Activated CD8-positive, alpha-beta T cell treated with anti-CD3 and anti-CD28 coated beads for 36 hours (primary cell): ENCODE results near the gene LIN37. TPM values are rescaled to one million over a fixed set of nuclear protein-coding genes. Genes with fewer than 3 reads are reported as not detected.

Experiments used
- ATAC-seq: fragments of 200-7000 bp; cut with Tn5 transposase; one replicate; pipeline ENCODE4 v1.10.0; 2021; ENCODE audit warnings: mild to moderate bottlenecking, moderate library complexity
- CTCF ChIA-PET: fragments of 350-600 bp; sonication (Branson Sonifier 250); formaldehyde crosslinking; loops from one replicate; lab custom pipeline; 2021; ENCODE audit warnings: antibody characterized with exemption; lab: Charles Lee
- POLR2A ChIA-PET: fragments of 350-600 bp; sonication (Branson Sonifier 250); formaldehyde crosslinking; loops from one replicate; lab custom pipeline; 2021; ENCODE audit warnings: antibody characterized with exemption; lab: Charles Lee
- DNase-seq: peaks from one replicate; pipeline ENCODE4 v3.0.0-alpha.2; 2020
- H3K27ac Mint-ChIP-seq: one replicate; pipeline ENCODE4 v1.8.0; 2021; ENCODE audit warnings: mild to moderate bottlenecking, mixed read lengths
- H3K27me3 Mint-ChIP-seq: one replicate; pipeline ENCODE4 v1.8.0; 2021; ENCODE audit warnings: mixed read lengths
- H3K36me3 Mint-ChIP-seq: one replicate; pipeline ENCODE4 v1.8.0; 2021; ENCODE audit warnings: low read depth, mixed read lengths
- H3K4me1 Mint-ChIP-seq: one replicate; pipeline ENCODE4 v1.8.0; 2021; ENCODE audit warnings: low read depth, mixed read lengths
- H3K4me3 Mint-ChIP-seq: one replicate; pipeline ENCODE4 v1.8.0; 2021; ENCODE audit warnings: mild to moderate bottlenecking, moderate library complexity, mixed read lengths
- H3K9me3 Mint-ChIP-seq: one replicate; pipeline ENCODE4 v1.8.0; 2021; ENCODE audit warnings: mixed read lengths
- intact Hi-C: fragments of 100-400 bp; cut with micrococcal nuclease; formaldehyde crosslinking; loops from one replicate; pipeline ENCODE4 v1.10.0; 2022
- total RNA-seq, 2 experiments: library from RNA; stranded (reverse); gene quantifications; one replicate each; pipeline ENCODE4 v1.2.3, GENCODE V29; 2021
- TF ChIP-seq, protein P1 (sequence below): fragments of 200-600 bp; IDR thresholded peaks from one replicate; pipeline ENCODE4 v1.8.0; 2022; ENCODE audit warnings: antibody characterized with exemption, mild to moderate bottlenecking

The LIN37 gene
- total RNA-seq, 2 experiments from 2014 or later, result 4.5 to 7.8 TPM

DNA sequence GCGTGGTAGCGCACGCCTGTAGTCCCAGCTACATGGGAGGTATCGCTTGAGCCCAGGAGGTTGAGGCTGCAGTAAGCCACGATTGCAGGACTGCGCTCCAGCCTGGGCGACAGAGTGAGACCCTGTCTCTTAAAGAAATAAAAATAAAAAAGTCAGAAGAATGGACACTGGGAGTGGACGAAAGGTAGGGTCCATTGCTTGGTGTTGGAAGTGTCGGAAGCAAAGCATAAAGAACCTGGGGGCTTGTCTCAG is 26.6 kb downstream of the LIN37 start:
- no peak for ATAC-seq
- Mint-ChIP-seq H3K4me3 (peak overlapping the region; percentile 72), H3K9me3 (no peaks in the 10 kb centered on the region), H3K4me1 (peaks cover 10% of the 10 kb centered on the region), H3K27me3 (no peaks in the 10 kb centered on the region), H3K27ac (no peak overlapping the region), H3K36me3 (peaks cover 1% of the 10 kb centered on the region)
- TF ChIP-seq, protein P1, sequence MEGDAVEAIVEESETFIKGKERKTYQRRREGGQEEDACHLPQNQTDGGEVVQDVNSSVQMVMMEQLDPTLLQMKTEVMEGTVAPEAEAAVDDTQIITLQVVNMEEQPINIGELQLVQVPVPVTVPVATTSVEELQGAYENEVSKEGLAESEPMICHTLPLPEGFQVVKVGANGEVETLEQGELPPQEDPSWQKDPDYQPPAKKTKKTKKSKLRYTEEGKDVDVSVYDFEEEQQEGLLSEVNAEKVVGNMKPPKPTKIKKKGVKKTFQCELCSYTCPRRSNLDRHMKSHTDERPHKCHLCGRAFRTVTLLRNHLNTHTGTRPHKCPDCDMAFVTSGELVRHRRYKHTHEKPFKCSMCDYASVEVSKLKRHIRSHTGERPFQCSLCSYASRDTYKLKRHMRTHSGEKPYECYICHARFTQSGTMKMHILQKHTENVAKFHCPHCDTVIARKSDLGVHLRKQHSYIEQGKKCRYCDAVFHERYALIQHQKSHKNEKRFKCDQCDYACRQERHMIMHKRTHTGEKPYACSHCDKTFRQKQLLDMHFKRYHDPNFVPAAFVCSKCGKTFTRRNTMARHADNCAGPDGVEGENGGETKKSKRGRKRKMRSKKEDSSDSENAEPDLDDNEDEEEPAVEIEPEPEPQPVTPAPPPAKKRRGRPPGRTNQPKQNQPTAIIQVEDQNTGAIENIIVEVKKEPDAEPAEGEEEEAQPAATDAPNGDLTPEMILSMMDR, result no peak
- intact Hi-C loops, result no loop called here
- DNase-seq, result no peak
- ChIA-PET CTCF (no interaction called here), POLR2A (no interaction called here)

DNA sequence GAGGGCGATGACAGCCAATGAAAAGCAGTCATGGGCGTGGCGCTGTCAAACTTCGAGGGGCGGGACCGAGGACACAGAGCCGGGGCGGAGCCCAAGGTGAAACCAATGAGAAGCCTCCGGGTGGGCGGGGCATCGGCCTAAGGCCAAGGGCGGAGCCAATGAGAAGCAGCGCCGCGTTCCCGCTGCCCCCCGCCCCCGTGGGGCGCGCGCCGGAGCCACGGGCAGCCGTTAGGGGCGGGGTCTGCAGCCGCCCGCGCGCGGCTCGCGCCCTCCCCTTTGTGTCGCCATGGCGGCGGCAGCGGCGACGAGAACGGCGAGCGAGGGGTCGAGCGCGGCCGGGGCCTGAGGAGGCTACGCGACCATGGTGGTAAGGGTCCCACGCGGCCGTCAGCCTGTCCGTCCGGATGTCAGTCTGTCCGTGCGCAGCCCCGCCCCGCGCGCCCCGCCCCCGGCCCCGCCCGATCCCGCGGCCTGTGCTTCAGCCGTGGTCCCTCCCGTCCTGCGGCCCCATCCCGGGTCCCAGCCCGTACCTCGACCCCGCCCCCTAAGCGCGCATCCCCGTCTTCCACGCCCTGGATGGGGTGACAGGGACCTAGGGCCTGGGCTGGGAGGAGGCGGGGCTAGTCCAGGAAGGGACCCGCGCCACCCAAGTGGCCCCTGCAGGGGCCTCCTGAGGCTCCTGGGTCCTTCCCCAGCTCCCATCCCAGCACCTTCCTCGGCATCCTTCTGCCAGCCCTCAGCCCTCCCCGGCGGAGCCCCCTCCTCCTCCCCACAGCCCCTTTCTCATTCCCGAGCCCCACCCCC is 27.1 kb downstream of the LIN37 start, which contains the start of gene ARHGAP33:
Gene ARHGAP33, plus strand, starts transcription at position 267 of the 804 bp plus-strand sequence. Its CDS starts 95 bp downstream, at position 362.
- CTCF ChIA-PET, result no interaction called here
- ATAC-seq (peak; percentile 99), DNase-seq (peak; percentile 100)
- Mint-ChIP-seq H3K4me1 (peaks cover 10% of the 10 kb centered on the region), H3K27me3 (no peaks in the 10 kb centered on the region), H3K4me3 (peak within 1 kb of the TSS; percentile 72), H3K27ac (peak within 1 kb of the TSS; percentile 59), H3K9me3 (no peaks in the 10 kb centered on the region), H3K36me3 (peaks cover 1% of the 10 kb centered on the region)
- POLR2A ChIA-PET, result interaction anchor here (0.9 to 1.3 kb wide), 5 partner anchors 14 to 95 kb away, joined by 3 to 4 read pairs (median 3); no protein-coding TSS in a partner anchor
- intact Hi-C loops, result no loop called here
- TF ChIP-seq, protein P1, result no peak

DNA sequence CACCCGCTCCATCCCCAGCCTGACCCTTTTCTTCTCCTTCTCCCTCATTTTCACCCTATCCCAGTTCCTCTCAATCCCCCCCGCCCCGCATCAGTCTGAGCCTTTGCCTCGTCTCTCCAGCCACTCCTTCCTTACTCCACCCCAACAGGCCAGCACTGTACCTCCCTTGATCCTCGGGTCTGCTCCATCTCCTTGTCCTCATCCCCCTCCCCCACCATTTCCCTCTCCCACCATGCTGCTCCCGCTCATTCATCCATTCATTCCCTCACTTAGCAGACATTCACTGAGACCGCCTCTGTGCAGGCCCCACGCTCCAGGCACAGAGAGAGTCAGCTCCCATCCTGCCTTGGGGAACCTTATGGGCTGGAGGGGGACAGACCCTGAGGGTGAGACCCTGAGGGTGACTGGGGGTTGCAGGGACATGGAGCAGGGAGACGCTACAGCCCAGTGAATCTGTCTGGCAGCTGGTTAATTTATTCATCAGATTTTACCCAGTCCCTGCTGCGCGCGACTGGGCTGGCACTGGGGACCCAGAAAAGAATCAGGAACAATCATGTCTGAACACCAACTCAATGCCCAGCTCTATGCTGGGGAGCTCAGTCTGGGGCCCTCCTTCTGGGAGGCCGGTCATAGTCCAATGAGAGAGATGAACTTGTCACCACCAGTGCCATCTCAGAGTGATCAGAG is 27.9 kb downstream of the LIN37 start:
- Mint-ChIP-seq H3K36me3 (no peaks in the 10 kb centered on the region), H3K4me3 (peak overlapping the region; percentile 72), H3K27ac (peak overlapping the region; percentile 59), H3K9me3 (no peaks in the 10 kb centered on the region), H3K27me3 (no peaks in the 10 kb centered on the region), H3K4me1 (peaks cover 10% of the 10 kb centered on the region)
- no peak for ATAC-seq
- no peak for DNase-seq
- intact Hi-C loops, result no loop called here
- POLR2A ChIA-PET, result interaction anchor here (0.9 to 1.3 kb wide), 5 partner anchors 13 to 94 kb away, joined by 3 to 4 read pairs (median 3); no protein-coding TSS in a partner anchor
- CTCF ChIA-PET, result no interaction called here
- TF ChIP-seq, protein P1, result no peak

DNA sequence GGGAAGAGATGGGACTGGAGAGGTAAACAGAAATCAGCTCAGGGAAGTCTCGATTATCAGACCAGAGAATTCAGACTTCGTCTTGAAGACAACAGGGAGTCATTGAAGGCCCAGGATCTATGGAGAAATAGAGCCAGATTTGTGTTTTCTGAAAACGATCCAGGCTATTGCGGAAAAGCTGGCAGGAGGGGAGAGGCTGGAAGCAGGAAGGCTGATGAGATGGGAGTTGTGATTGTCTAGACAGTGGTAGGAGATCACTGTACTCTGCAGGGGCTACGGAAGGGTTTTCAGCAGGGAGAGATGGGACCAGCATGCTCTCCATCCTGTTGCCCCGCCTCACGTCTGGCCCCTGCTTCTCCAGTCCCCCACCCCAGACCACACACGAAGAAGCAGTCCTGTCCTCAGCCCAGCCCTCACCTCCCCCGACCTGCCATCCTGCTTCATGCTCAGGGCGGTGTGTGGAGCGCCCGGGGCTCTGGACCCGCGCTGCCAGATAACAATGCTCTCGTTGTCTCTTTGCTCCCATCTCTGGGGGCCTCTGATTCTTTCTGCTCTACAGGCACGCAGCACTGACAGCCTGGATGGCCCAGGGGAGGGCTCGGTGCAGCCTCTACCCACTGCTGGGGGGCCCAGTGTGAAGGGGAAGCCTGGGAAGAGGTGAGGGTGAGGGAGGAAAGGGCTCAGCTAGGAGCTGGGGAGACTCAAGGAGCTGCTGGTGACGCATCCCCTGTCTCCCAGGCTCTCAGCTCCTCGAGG is 28.9 kb downstream of the LIN37 start:
- H3K4me1 Mint-ChIP-seq, result peaks cover 10% of the 10 kb centered on the region
- ATAC-seq (no peak), DNase-seq (no peak)
- TF ChIP-seq, protein P1, result no peak
- no peaks in the 10 kb centered on the region for H3K36me3 Mint-ChIP-seq
- intact Hi-C loops, result no loop called here
- no peak overlapping the region for H3K27ac Mint-ChIP-seq
- no peaks in the 10 kb centered on the region for H3K27me3 Mint-ChIP-seq
- H3K9me3 Mint-ChIP-seq, result no peaks in the 10 kb centered on the region
- ChIA-PET CTCF (no interaction called here), POLR2A (interaction anchor here (1.0 to 1.3 kb wide), 3 partner anchors 14 to 93 kb away, joined by 3 to 4 read pairs (median 3); no protein-coding TSS in a partner anchor)
- H3K4me3 Mint-ChIP-seq, result peak overlapping the region; percentile 13
